Left colon (tissue), 2 donors: ENCODE results near the gene FRMPD2. TPM values are rescaled to one million over a fixed set of nuclear protein-coding genes. Genes with fewer than 3 reads are reported as not detected.
"Not testable (repeated sequence)": the region's sequence is repeated elsewhere in the genome, so short reads cannot be mapped to it uniquely, and the experiment has no call there.

Experiments
- ATAC-seq: fragments of 200-7000 bp; cut with Tn5 transposase; one replicate; pipeline ENCODE4 v1.9.1; 2020; ENCODE audit warnings: mild to moderate bottlenecking, moderate library complexity
- DNase-seq, 2 donors: peaks; one replicate each; pipeline ENCODE4 v3.0.0-alpha.2; 2020
- intact Hi-C, 2 donors: fragments of 100-400 bp; cut with DNase I in 1 of 2; cut with micrococcal nuclease in 1 of 2; formaldehyde crosslinking; loops; one replicate each; pipeline versions ENCODE4 v1.11.2 to v1.14.0; 2022; cut with DNase I, micrococcal nuclease
- total RNA-seq, 2 donors: library from RNA; stranded (reverse); fragmentation: NEBNext Ultra II Directional; extraction: Animal tissue kit (Norgen Biotek cat#: 25700); gene quantifications; one replicate each; pipeline ENCODE4 v1.2.1, GENCODE V29; 2021
- donor health status: DM: no; HTN: no; CAD: no.
- donor health status: DM: yes; HTN: yes; CAD: no.

FRMPD2 gene
- total RNA-seq, 2 donors from 2014 or later, result 0.18 to 0.36 TPM

- ATAC-seq (no peak), DNase-seq (no peak)
- intact Hi-C loops, result no loop called here
Measured at GRCh38 chr10:48187126-48187525, 87.4 kb downstream of the FRMPD2 start.

GRCh38 chr10:48186264-48186804, 88.2 kb downstream of the FRMPD2 start:
- DNase-seq, ATAC-seq, intact Hi-C loops: not testable (repeated sequence)

GRCh38 chr10:48184224-48184623, 90.3 kb downstream of the FRMPD2 start:
- no peak for DNase-seq
- intact Hi-C loops, result no loop called here
- ATAC-seq, result no peak

- intact Hi-C loops, DNase-seq, ATAC-seq: not testable (repeated sequence)
Measured at GRCh38 chr10:48172715-48173114, 101.8 kb downstream of the FRMPD2 start.

GRCh38 chr10:48160670-48161069, 113.8 kb downstream of the FRMPD2 start:
- intact Hi-C loops, ATAC-seq: not testable (repeated sequence)
- peak in 1 of 2 donors; percentile 8 for DNase-seq

GRCh38 chr10:48160163-48160562, 114.3 kb downstream of the FRMPD2 start:
- ATAC-seq, intact Hi-C loops, DNase-seq: not testable (repeated sequence)

- DNase-seq, result peak in 1 of 2 donors; percentile 5
- intact Hi-C loops, result not testable (repeated sequence)
- peak; percentile 59 for ATAC-seq
Measured at GRCh38 chr10:48154211-48155140, 120.0 kb downstream of the FRMPD2 start.

GRCh38 chr10:48147643-48148042, 126.9 kb downstream of the FRMPD2 start:
- DNase-seq, intact Hi-C loops, ATAC-seq: not testable (repeated sequence)

GRCh38 chr10:48143721-48144642, 130.5 kb downstream of the FRMPD2 start:
- DNase-seq, ATAC-seq, intact Hi-C loops: not testable (repeated sequence)

GRCh38 chr10:48140949-48141348, 133.5 kb downstream of the FRMPD2 start:
- DNase-seq, intact Hi-C loops, ATAC-seq: not testable (repeated sequence)

GRCh38 chr10:48139953-48140850, 134.3 kb downstream of the FRMPD2 start:
- DNase-seq, intact Hi-C loops: not testable (repeated sequence)
- ATAC-seq, result peak; percentile 75

- intact Hi-C loops, DNase-seq: not testable (repeated sequence)
- peak; percentile 71 for ATAC-seq
Measured at GRCh38 chr10:48128954-48129353, 145.5 kb downstream of the FRMPD2 start.

- DNase-seq, intact Hi-C loops, ATAC-seq: not testable (repeated sequence)
Measured at GRCh38 chr10:48126251-48126650, 148.2 kb downstream of the FRMPD2 start.

GRCh38 chr10:48125631-48126030, 148.9 kb downstream of the FRMPD2 start:
- peak; percentile 57 for ATAC-seq
- DNase-seq, intact Hi-C loops: not testable (repeated sequence)

GRCh38 chr10:48122618-48123017, 151.9 kb downstream of the FRMPD2 start:
- DNase-seq, intact Hi-C loops, ATAC-seq: not testable (repeated sequence)

GRCh38 chr10:48110277-48110676, 164.2 kb downstream of the FRMPD2 start:
- ATAC-seq, intact Hi-C loops, DNase-seq: not testable (repeated sequence)
